ENCODE data around the gene TMEM233. TPM values are rescaled to one million over a fixed set of nuclear protein-coding genes. Genes with fewer than 3 reads are reported as not detected.
A peak's percentile ranks its signal among the peaks of the same experiment; 100 is the strongest.

The TMEM233 gene
- total RNA-seq, 1 experiment from 2014 or later = 0.28 TPM

- CTCF ChIA-PET = interaction anchor here (0.8 to 4.0 kb wide), 2 partner anchors 16 to 36 kb away, joined by 4 to 12 read pairs; no protein-coding TSS in a partner anchor
- Mint-ChIP-seq H3K27me3 (ENCODE audit: low read depth) (no peaks in the 10 kb centered on the region), H3K4me3 (no peak overlapping the region), H3K27ac (peak overlapping the region; percentile 27; the same call in 1 of the 2 replicates), H3K36me3 (peaks cover 72% of the 10 kb centered on the region), H3K4me1 (peaks cover 18% of the 10 kb centered on the region), H3K9me3 (no peaks in the 10 kb centered on the region)
- ATAC-seq (peak; percentile 58), DNase-seq (ENCODE audit: low spot score) (no peak)
- no peak for TF ChIP-seq SOX15 (CRISPR knock-in tag; IDR thresholded peaks at IDR 0.05)
- no peak for TF ChIP-seq GRHL2 (CRISPR knock-in tag; IDR thresholded peaks at IDR 0.05; ENCODE audit: insufficient replicate concordance, severe bottlenecking)
- no peak for TF ChIP-seq ZNF138 (CRISPR knock-in tag; conservative IDR thresholded peaks at IDR 0.05)
- TF ChIP-seq ZSCAN18 (CRISPR knock-in tag; IDR thresholded peaks at IDR 0.05) = no peak
- TF ChIP-seq NR1H2 (CRISPR knock-in tag; IDR thresholded peaks at IDR 0.05) = no peak
- no peak for TF ChIP-seq ZBTB21 (CRISPR knock-in tag; IDR thresholded peaks at IDR 0.05; ENCODE audit: borderline replicate concordance)
- TF ChIP-seq ESRRA (CRISPR knock-in tag; IDR thresholded peaks at IDR 0.05; ENCODE audit: borderline replicate concordance) = no peak
- no peak for TF ChIP-seq ATF3 (CRISPR knock-in tag; conservative IDR thresholded peaks at IDR 0.05)
- POLR2A ChIA-PET = interaction anchor here (1.3 kb wide), 1 partner anchor 9 kb away, joined by 5 read pairs; no protein-coding TSS in a partner anchor
Observed at GRCh38 chr12:119679081-119679480, 85.5 kb downstream of the TMEM233 start.

- TF ChIP-seq TEAD4 (CRISPR knock-in tag; IDR thresholded peaks at IDR 0.05) (no peak), GABPB1 (CRISPR knock-in tag; IDR thresholded peaks at IDR 0.05) (no peak), FOXJ3 (CRISPR knock-in tag; IDR thresholded peaks at IDR 0.05; ENCODE audit: borderline replicate concordance) (no peak), ETV6 (CRISPR knock-in tag; IDR thresholded peaks at IDR 0.05) (no peak), ZNF425 (CRISPR knock-in tag; conservative IDR thresholded peaks at IDR 0.05) (no peak), MAX (CRISPR knock-in tag; IDR thresholded peaks at IDR 0.05) (no peak), E2F1 (CRISPR knock-in tag; IDR thresholded peaks at IDR 0.05) (no peak), ZNF512 (CRISPR knock-in tag; IDR thresholded peaks at IDR 0.05; ENCODE audit: borderline replicate concordance) (no peak), ZNF671 (CRISPR knock-in tag; IDR thresholded peaks at IDR 0.05) (no peak), CTCF (IDR thresholded peaks at IDR 0.05) (no peak), GRHL2 (CRISPR knock-in tag; IDR thresholded peaks at IDR 0.05; ENCODE audit: insufficient replicate concordance, severe bottlenecking) (no peak), ZNF138 (CRISPR knock-in tag; conservative IDR thresholded peaks at IDR 0.05) (no peak), ATF6 (CRISPR knock-in tag; IDR thresholded peaks at IDR 0.05) (no peak), OVOL2 (CRISPR knock-in tag; IDR thresholded peaks at IDR 0.05; ENCODE audit: borderline replicate concordance) (no peak)
- ChIA-PET POLR2A (interaction anchor here (1.3 kb wide), 1 partner anchor 10 kb away, joined by 5 read pairs; no protein-coding TSS in a partner anchor), CTCF (interaction anchor here (0.8 to 4.0 kb wide), 2 partner anchors 16 to 37 kb away, joined by 4 to 12 read pairs; no protein-coding TSS in a partner anchor)
- Mint-ChIP-seq H3K9me3 (no peaks in the 10 kb centered on the region), H3K27me3 (ENCODE audit: low read depth) (no peaks in the 10 kb centered on the region), H3K4me1 (peaks cover 18% of the 10 kb centered on the region), H3K36me3 (peaks cover 67% of the 10 kb centered on the region), H3K27ac (peak overlapping the region; percentile 27; the same call in 1 of the 2 replicates), H3K4me3 (no peak overlapping the region)
- ATAC-seq (peak; percentile 26; the same call in 1 of the 2 replicates), DNase-seq (ENCODE audit: low spot score) (no peak)
Observed at GRCh38 chr12:119679490-119679889, 85.9 kb downstream of the TMEM233 start.
